NCI-H146 treated with DMSO at 0.1 percent for 48 hours (cell line): ENCODE data around the gene NINL.

Source experiments
- DNase-seq: peaks from one replicate; lab custom pipeline; 2025; ENCODE audit not compliant: unreplicated experiment; lab: John Stamatoyannopoulos, UW

Gene NINL

DNA sequence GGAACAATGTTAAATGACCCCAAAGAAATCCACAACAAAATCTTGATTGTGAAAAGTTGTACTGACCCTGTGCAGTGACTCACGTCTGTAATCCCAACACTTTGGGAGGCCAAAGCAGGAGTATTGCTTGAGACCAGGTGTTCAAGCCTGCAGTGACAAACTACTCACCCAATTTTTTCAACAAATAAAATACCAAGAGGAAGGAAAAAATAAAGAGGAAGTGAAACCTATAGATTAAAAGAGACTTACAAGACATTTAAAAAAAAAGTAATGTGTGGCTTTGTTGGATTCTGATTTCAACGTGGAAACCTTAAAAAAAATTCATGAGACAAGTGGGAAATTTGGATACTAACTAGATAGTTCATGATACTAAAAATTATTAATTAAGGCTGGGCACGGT lies 146.0 kb downstream of the NINL start:
- DNase-seq, result no peak

GRCh38 chr20:25437153-25437581 lies 148.2 kb downstream of the NINL start:
- no peak for DNase-seq

GRCh38 chr20:25424536-25424935 lies 160.8 kb downstream of the NINL start:
- DNase-seq, result no peak

GRCh38 chr20:25422032-25422431 lies 163.3 kb downstream of the NINL start:
- no peak for DNase-seq

GRCh38 chr20:25421102-25421501 lies 164.2 kb downstream of the NINL start:
- no peak for DNase-seq

- DNase-seq, result no peak
Observed at GRCh38 chr20:25418776-25419175, 166.6 kb downstream of the NINL start.

DNA sequence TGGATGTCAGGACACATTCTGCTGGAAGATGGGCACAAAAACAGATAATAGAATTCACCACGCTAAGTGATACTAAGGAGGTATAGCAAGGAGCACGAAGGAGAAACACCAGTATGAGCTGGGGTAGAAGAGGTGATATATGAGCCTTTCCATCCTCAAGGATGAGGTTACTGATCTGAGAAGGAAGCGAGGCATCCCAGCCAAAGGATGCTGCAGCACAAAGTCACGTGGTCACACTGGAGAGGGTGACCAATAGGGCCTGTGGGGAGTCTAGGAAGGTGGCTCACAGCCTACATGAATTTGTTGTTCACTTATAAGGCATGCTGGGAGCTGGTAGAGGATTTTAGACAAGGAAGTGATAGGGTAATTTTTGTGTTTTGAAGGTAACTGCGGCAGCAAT lies 176.4 kb downstream of the NINL start:
- no peak for DNase-seq

DNA sequence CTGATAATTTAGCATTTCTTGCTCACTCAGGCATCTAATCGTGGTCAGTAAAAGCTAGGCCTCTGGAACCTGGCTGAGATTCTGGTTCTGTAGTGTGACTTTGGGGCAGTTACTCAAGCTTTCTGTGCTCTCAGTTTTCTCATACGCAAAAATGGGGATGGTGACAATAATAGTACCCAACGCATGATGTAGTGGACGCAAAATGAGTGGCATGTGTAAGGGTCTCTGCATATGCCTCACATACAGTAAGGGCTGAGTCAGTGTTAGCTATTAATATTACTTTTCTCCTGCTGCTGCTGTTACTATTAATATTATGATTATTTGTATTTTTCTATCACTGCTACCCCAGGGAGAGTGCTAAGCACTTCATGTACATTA lies 177.2 kb downstream of the NINL start:
- no peak for DNase-seq

DNA sequence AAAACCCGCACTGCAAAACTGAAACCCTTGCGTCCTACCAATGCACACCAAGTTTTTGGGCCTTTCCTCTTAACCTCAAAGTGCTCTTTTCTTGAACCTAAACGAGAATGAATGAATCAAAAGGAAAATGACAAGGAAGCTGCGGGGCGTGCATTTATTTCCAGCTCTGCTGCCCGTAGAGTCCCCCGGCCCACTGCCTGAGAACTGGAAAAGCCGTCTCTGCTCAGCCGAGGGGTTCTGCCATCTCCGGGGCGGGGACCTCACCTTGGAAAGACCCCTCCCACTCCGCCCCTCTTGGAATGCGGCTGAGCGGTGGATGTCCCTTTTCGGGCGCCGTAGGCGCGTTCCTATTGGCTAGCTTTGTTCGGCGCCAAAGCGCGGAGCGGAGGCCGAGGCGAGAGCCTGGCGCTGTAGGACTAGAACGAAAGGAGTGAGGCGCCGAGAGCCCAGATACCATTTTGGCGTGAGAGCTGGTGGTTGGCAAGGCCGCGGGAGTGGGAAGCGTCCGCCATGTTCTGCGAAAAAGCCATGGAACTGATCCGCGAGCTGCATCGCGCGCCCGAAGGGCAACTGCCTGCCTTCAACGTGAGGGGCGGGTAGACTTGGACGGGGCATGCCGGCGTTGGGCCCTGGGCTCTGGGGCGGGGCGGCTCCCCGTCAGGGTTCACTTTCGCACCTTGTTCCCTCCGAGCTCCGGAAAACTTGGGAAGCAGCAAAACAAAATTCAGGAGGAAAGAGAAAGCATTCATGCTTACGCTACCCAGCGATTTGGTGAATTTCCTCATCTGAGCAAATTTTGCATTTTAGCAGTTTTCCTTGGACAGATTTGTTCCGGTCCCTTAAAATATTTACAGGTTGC lies 177.8 kb downstream of the NINL start, which contains the start of gene GINS1:
Gene GINS1 (plus strand): TSS at position 363 of the 859 bp plus-strand sequence. CDS start 148 bp downstream, at position 511.
- DNase-seq, result peak; percentile 91
